GM23248 (cell line): ENCODE results near the gene GNAQ.

Experiments
- EZH2 ChIP-seq: fragments of 200-600 bp; sonication (generic); IDR thresholded peaks from 2 replicates; pipeline ENCODE4 v1.6.1; 2018; ENCODE audit warnings: antibody characterized with exemption, mild to moderate bottlenecking; ENCODE audit not compliant: insufficient read depth, poor library complexity, severe bottlenecking
- EZH2phosphoT487 ChIP-seq: fragments of 200-600 bp; sonication (generic); IDR thresholded peaks from 2 replicates; pipeline ENCODE4 v1.6.1; 2018; ENCODE audit warnings: antibody characterized with exemption, moderate library complexity, mild to moderate bottlenecking, low read depth; ENCODE audit not compliant: insufficient read depth

- no peak for TF ChIP-seq EZH2
- TF ChIP-seq EZH2phosphoT487, result no peak
Measured at GRCh38 chr9:77829420-77829819, 202.2 kb downstream of the GNAQ start.
